ES-I3 (cell line): Measurements from ENCODE around the gene TAS2R41.

Experiments
- H3K36me3 ChIP-seq: 2 replicates; pipeline ENCODE4 v1.6.1; 2013; ENCODE audit warnings: mild to moderate bottlenecking, low read length, control low read depth, moderate library complexity; ENCODE audit not compliant: insufficient read depth
- H3K4me1 ChIP-seq: 2 replicates; pipeline ENCODE4 v1.6.1; 2013; ENCODE audit warnings: mild to moderate bottlenecking, control low read depth, low read length; ENCODE audit not compliant: insufficient read depth
- H3K9ac ChIP-seq: 2 replicates; pipeline ENCODE4 v1.6.1; 2013; ENCODE audit warnings: low read depth, mild to moderate bottlenecking, low read length, moderate library complexity
- H3K9me3 ChIP-seq: 2 replicates; pipeline ENCODE4 v1.6.1; 2013; ENCODE audit warnings: mild to moderate bottlenecking, low read length, moderate library complexity; ENCODE audit not compliant: control insufficient read depth, insufficient read depth

Gene TAS2R41

DNA sequence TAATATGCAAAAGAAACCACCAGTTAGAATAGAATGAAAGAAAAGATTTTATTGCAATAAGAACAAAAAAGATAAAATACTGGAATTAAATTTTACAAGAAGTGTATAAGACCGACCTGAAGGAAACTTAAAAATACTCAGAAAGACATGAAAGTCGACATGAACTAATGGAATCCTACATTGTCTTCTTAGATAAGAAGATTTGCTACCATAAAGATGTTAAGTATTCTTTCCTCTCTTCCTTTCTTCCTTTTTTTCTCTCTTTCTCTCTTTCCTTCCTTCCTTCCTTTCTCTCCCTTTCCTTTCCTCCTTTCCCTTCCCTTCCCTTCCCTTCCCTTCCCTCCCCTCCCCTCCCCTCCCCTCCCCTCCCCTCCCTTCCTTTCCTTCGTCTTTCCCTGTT, 27.9 kb upstream of the TAS2R41 start:
- no peak overlapping the region for H3K9ac ChIP-seq
- H3K9me3 ChIP-seq: no peaks in the 10 kb centered on the region
- no peaks in the 10 kb centered on the region for H3K36me3 ChIP-seq
- peaks cover 12% of the 10 kb centered on the region for H3K4me1 ChIP-seq

DNA sequence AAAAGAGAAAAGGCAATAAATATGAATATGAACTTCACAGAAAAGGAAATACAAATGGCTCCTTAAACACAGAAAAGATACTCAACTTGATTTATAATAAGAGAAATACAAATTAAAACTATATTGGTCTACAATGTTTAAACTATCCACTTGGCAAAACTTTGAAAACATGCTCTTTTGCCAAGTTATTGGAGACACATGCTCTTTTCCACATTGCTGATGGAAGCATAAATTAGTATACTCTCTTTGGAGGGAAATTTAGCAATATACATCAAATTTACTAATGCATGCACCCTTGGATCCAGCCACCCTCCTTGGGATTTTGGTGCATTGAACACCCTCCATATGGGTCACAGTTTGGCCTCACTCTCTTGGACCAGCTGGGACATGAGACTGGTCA, 26.6 kb upstream of the TAS2R41 start:
- Histone ChIP-seq H3K4me1 (no peaks in the 10 kb centered on the region), H3K36me3 (no peaks in the 10 kb centered on the region), H3K9ac (no peak overlapping the region), H3K9me3 (no peaks in the 10 kb centered on the region)

DNA sequence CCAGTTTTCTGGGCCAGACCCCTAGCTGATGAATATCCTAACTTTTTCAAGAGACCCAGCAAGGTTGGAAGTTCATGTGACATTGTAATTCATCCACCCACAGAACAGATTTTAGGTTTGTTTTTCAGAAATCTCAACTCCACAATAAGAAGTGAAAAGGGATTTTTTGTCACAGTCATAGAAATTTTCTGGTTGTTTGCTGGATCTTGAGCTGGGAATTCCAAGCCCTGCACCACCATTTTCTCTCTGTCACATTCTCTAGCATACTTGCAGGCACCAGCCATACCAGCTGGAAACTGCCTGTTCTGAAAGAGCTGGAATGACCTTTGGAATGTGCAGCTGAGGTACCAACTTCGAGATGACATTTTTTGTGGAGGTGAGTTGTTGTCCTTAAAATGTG, 25.9 kb upstream of the TAS2R41 start:
- Histone ChIP-seq H3K36me3 (no peaks in the 10 kb centered on the region), H3K9ac (no peak overlapping the region), H3K4me1 (no peaks in the 10 kb centered on the region), H3K9me3 (no peaks in the 10 kb centered on the region)

DNA sequence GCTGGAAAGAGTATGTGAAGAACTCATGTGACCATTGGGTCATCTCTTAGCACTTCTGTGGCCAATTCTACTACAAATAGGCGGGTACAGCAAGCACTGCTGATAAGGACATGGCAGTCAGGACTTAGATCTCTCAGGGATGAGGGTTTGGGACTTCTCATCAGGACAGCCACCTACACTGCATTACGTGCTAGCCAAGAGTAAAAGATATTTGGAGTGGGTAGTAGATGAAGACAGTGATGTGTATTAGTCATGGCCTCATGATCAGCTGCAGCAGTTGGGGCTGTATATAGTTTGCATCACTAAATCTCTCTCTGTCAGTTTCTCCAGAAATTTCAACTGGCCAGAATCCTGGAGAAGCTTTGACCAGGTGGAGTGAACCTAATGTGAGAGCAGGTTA, 25.2 kb upstream of the TAS2R41 start:
- Histone ChIP-seq H3K36me3 (no peaks in the 10 kb centered on the region), H3K4me1 (no peaks in the 10 kb centered on the region), H3K9ac (no peak overlapping the region), H3K9me3 (no peaks in the 10 kb centered on the region)

DNA sequence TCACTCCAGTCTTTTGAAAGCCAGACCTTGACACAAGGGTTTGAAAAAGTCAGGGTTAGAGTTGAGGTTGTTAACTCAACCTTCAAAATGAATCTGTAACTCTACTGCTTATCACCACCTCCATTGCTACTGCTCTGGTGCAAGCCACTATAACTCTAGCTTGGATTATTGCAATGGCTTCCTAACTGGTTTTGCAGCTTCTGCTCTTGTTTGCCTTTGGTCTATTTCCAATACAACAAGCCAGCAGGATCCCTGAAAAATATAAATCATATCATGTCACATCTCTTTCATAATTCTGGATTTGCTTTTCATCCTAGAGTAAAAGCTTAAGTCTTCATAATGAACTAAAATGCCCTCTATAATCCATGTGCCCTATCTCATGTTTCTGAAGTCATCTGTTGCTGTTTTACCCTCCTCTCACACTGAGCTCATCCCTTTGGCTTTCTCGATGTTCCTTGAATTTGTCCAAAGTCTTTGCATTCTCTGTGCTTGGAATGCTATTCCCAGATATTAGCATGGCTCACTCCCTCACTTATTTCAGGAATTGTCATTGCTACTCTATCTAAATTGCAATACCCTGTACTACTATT, 23.5 kb upstream of the TAS2R41 start:
- no peaks in the 10 kb centered on the region for H3K9me3 ChIP-seq
- no peaks in the 10 kb centered on the region for H3K4me1 ChIP-seq
- H3K36me3 ChIP-seq: no peaks in the 10 kb centered on the region
- no peak overlapping the region for H3K9ac ChIP-seq

DNA sequence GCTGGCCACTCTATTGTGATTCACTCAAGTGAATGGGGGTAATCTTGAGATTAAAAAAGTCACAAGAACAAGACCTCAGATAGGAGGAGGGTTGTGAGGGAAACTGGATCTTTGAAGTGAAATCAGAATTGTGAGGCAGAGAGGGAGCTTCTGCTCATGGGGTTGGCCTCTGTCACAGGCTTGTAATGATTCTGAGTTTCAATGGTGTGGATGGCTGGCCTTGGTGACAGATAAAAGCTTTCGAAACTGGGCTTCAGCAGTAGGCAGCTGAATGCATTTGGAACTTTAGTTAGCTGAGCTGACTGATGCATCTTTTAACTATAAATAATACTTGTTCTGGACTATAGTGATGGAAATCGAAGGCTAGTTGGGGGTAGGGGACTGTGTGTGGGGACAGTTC, 22.2 kb upstream of the TAS2R41 start:
- Histone ChIP-seq H3K9me3 (no peaks in the 10 kb centered on the region), H3K36me3 (no peaks in the 10 kb centered on the region), H3K9ac (no peak overlapping the region), H3K4me1 (no peaks in the 10 kb centered on the region)

DNA sequence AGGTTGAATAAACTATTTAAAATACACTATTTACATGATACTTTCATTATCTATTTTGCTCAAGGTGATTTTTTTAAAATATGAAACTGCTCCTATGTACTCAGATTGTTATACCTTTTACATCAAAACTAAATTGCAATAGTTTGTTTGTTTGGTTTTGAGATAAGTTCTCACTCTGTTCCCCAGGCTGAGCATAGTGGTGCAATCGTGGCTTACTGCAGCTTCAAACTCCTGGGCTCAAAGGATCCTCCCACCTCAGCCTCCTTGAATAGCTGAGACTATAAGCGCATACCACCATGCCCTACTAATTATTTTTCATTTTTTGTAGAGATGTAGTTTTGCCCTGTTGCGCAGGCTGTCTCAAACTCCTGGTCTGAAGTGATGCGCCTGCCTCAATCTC, 21.7 kb upstream of the TAS2R41 start:
- Histone ChIP-seq H3K36me3 (no peaks in the 10 kb centered on the region), H3K9ac (no peak overlapping the region), H3K9me3 (no peaks in the 10 kb centered on the region)

DNA sequence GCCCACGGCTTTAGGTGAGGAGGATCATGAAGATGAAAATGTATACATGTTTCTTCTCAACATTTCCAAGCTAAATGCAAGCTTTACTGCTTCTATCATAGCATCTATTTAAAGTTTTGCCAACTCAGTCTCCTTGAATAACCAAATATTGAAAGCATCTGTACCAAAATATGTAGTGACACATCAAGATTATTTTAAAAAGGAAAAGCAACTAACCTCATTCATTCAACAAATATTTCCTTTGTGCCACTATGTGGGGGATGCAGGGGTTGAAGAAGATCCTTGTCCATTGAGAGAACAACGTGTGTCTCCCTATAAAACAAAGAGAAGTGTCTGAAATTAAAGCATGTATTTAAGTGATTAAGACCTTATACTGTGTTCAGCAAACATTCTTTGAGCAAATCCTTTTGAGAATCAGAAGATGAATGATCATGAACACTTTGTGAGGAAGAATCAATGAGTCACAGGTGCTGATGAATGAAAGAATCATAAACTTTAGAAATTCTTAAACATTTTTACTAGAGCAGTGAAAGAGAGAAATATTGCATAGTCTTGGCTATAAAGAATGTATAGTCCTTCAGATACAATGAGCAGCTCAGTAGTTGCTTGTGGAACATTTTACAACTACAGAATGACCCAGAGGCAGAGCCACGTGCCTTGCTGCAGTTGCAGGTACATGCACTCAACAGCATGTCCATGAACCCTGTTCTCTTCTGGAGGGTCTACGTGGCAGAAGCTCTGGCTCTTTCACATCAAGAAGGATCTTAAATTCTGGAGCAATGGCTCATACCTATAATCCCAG, 20.5 kb upstream of the TAS2R41 start:
- Histone ChIP-seq H3K4me1 (no peaks in the 10 kb centered on the region), H3K9me3 (peaks cover 3% of the 10 kb centered on the region; the same call in 1 of the 2 replicates), H3K9ac (no peak overlapping the region), H3K36me3 (no peaks in the 10 kb centered on the region)

More for the DNA sequence above, 21.7 kb upstream of the TAS2R41 start:
- H3K4me1 ChIP-seq: no peaks in the 10 kb centered on the region

DNA sequence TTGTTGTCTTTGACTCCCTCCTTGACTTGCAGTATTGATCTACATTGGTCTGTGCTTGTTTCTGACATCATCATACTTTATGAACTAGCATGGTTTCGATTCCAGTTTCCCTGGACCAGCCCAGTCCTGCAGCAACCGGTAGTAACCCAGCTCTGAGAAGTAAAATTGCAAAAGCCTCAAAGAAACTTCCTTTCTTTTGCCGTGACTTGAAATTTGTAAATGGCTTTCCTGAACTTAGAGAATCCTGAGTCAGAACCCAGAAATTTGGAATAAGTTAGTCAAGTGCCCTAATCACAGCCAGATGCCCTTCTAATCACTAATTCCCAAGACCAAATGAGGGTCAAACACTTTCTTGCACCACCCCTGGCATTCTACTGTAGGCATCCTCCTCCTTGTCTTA, 19.4 kb upstream of the TAS2R41 start:
- Histone ChIP-seq H3K36me3 (no peaks in the 10 kb centered on the region), H3K4me1 (no peaks in the 10 kb centered on the region)

DNA sequence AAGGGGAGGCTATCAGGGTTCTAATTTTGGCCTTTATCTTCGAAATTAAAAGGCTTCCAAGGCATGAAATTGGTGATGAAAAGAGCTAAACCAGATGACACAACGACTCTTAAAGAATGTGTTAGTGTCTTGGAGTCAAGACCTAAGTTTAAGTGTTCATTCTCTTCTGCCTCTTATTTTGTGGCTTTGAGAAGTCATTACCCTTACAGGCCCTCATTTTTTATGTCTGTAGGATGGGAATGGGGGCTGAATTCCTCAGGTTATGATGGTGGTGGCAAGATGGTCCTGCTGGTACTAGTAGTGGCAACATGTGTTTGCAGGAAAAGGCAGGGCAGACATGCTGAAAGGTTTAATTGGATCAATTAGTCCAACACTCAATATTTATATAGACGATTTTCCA, 19.0 kb upstream of the TAS2R41 start:
- no peaks in the 10 kb centered on the region for H3K36me3 ChIP-seq
- H3K4me1 ChIP-seq: no peaks in the 10 kb centered on the region
- no peak overlapping the region for H3K9ac ChIP-seq
- peaks cover 3% of the 10 kb centered on the region; the same call in 1 of the 2 replicates for H3K9me3 ChIP-seq

More for the DNA sequence above, 19.4 kb upstream of the TAS2R41 start:
- Histone ChIP-seq H3K9ac (no peak overlapping the region), H3K9me3 (peaks cover 3% of the 10 kb centered on the region; the same call in 1 of the 2 replicates)

DNA sequence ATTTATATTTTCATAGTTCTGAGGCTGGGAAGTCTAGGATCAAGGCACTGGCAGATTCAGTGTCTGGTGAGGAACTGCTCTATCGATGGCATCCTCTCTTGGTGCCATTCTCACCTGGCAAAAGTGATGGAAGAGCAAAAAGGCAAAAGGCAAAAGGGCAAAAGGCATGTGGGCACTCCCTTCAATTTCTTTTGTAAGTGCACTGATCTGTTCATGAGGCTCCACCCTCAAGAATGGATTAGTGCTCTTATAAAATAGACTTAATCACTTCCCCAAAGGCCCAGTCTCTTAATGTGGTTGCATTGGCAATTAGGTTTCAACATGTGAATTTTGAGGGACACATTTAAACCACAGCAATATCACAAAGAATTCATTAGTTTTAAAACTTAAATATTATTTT, 18.3 kb upstream of the TAS2R41 start:
- H3K36me3 ChIP-seq: no peaks in the 10 kb centered on the region
- peaks cover 3% of the 10 kb centered on the region; the same call in 1 of the 2 replicates for H3K9me3 ChIP-seq
- no peak overlapping the region for H3K9ac ChIP-seq
- H3K4me1 ChIP-seq: no peaks in the 10 kb centered on the region

DNA sequence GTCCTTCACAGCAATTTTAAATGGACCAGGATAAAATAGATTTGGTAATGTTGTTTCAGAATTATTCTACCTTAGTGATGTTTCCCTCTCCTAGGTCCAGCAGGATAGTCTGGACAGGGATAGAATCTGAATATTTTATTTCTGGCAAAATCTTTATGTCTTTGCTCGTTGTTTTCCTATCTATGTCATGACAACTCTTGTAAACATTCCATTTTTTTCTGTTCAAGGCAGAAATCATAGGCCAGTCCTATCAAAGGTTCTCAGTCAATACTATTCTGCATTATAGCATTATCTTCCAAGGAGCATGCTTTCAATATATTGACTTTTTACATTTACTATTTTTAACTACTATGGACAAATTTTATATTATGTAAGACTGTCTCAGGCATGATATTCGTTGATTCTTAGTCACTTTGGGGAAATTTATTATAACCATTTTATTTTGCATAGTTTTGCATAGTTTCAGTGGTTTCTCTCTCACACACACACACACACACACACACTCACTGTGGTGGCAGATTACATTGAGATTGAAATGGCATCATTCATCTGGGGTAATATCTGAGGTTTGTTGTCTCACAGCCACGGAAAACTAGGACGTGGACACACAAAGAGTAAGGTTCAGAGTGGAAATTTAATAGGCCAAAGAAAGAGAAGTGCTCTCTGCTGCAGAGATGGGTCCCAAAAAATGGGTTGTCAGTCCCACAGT, 17.2 kb upstream of the TAS2R41 start:
- no peaks in the 10 kb centered on the region for H3K36me3 ChIP-seq
- H3K9me3 ChIP-seq: peaks cover 3% of the 10 kb centered on the region; the same call in 1 of the 2 replicates
- H3K9ac ChIP-seq: no peak overlapping the region
- no peaks in the 10 kb centered on the region for H3K4me1 ChIP-seq

DNA sequence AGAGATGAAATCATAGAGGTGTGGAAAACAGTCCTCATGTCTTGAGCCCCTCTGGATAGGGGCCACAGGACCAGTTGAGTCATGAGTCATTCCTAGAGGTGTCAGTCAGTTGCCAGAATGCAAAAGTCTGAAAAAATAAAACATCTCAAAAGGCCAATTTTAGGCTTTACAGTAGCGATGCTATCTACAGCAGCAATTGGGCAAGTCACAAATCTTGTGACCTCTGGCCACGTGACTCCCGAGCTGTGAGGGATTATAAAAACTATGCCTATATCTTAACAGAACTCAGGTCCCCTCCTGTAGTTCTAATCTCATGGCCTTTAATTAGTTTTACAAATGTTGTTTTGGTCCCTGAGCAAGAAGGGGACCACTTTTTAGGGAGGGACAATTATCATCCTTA, 15.6 kb upstream of the TAS2R41 start:
- Histone ChIP-seq H3K9me3 (peaks cover 3% of the 10 kb centered on the region; the same call in 1 of the 2 replicates), H3K4me1 (no peaks in the 10 kb centered on the region), H3K36me3 (no peaks in the 10 kb centered on the region), H3K9ac (no peak overlapping the region)

DNA sequence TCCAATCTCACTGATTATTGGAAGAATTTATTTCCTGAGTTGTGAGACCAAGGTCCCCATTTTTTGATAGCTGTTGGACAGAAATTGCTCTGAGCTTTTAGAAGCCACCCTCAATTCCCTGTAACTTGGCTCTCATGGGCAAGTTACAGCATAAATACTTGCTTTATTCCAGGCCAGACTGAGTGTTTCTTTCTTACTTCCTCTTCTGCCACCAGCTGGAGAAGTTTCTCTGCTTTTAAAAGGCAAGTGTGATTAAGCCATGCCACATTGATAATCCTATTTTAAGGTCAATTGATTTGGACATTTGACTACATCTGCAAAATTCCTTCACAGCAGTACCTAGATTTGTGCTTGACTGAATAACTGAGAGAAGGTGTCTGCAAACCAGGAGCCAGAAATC, 14.1 kb upstream of the TAS2R41 start:
- no peaks in the 10 kb centered on the region for H3K4me1 ChIP-seq
- H3K36me3 ChIP-seq: no peaks in the 10 kb centered on the region
- H3K9me3 ChIP-seq: peaks cover 3% of the 10 kb centered on the region; the same call in 1 of the 2 replicates
- H3K9ac ChIP-seq: no peak overlapping the region

DNA sequence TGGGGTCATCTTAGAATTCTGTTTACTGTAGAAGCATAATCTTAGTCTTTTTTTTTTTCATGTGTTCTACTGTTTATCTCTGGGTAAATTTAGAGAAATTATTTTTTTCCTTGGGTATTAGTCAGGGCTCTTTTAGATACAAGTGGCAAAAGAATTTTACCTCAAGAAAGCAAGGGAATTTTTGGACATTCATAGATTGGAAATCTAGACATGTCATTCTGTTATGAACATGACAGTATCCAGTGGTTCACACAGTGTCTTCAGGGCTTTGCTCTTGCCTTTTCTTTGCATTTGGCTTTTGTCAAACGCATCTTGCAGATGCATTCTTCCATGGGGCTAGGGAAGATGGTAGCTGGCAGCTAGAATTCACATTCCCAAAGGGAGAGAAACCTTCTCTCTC, 13.7 kb upstream of the TAS2R41 start:
- peaks cover 3% of the 10 kb centered on the region; the same call in 1 of the 2 replicates for H3K9me3 ChIP-seq

More for the DNA sequence above, 13.7 kb upstream of the TAS2R41 start:
- H3K4me1 ChIP-seq: no peaks in the 10 kb centered on the region
- no peak overlapping the region for H3K9ac ChIP-seq
- no peaks in the 10 kb centered on the region for H3K36me3 ChIP-seq
